WI38 (cell line): Measurements from ENCODE around the gene CYP24A1.

Experiments used
- H3K4me3 ChIP-seq: 2 replicates; pipeline ENCODE4 v1.5.1; 2011; ENCODE audit warnings: low read depth, mild to moderate bottlenecking, control low read depth, low read length
- TF ChIP-seq, protein P1 (sequence below): IDR thresholded peaks from 2 replicates; pipeline ENCODE4 v1.5.1; 2012; ENCODE audit warnings: low read depth, mild to moderate bottlenecking, control low read depth, low read length

The CYP24A1 gene

GRCh38 chr20:54208548-54209176 lies 34.9 kb upstream of the CYP24A1 start:
- H3K4me3 ChIP-seq: peak overlapping the region; percentile 97
- TF ChIP-seq, protein P1, sequence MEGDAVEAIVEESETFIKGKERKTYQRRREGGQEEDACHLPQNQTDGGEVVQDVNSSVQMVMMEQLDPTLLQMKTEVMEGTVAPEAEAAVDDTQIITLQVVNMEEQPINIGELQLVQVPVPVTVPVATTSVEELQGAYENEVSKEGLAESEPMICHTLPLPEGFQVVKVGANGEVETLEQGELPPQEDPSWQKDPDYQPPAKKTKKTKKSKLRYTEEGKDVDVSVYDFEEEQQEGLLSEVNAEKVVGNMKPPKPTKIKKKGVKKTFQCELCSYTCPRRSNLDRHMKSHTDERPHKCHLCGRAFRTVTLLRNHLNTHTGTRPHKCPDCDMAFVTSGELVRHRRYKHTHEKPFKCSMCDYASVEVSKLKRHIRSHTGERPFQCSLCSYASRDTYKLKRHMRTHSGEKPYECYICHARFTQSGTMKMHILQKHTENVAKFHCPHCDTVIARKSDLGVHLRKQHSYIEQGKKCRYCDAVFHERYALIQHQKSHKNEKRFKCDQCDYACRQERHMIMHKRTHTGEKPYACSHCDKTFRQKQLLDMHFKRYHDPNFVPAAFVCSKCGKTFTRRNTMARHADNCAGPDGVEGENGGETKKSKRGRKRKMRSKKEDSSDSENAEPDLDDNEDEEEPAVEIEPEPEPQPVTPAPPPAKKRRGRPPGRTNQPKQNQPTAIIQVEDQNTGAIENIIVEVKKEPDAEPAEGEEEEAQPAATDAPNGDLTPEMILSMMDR: no peak

DNA sequence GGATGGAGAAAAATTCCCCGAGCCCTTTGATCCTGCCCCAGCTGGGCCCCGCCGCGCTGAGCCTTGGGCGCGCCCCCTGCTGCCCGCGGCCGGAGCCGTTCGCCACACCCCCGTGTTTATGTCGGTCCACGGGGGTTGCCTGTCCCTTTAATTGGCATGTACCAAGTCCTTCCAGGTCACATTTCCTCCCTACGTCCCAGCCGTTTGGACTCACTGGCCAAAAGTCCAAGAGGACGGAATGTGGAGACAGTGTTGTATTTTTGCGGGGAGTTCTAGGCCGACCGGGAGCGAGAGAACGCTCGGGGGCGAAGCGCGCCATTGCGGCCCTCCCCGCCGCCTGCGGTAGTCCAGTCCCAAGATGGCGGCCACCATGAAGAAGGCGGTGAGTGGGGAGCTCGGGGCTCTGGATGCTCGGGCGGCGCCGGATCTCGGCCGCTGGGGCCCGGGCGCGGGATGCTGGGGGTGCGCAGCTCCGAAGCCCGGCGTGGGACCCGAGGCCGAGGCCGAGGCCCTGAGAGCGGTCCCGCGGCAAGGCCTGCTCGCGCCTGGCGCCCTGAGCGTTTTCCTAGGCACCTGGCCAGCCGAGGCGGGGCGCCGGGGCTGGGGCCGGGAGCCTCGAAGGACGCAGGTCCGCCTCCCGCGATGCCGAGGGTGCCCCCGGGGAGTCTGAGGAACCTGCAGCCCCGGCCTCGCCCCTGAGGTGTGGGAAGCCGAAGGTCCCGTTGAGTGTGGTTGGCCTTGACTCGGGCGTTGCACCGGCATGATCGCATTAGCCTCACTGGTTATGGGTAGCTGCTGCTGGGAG lies 34.2 kb upstream of the CYP24A1 start, which contains the start of gene PFDN4:
PFDN4 (plus strand) TSS at position 345 of the 805 bp plus-strand sequence; CDS start at position 359, 14 bp downstream.
- H3K4me3 ChIP-seq: peak within 1 kb of the TSS; percentile 97
- TF ChIP-seq, protein P1: peak; percentile 89

GRCh38 chr20:54207053-54207742 lies 33.4 kb upstream of the CYP24A1 start:
- H3K4me3 ChIP-seq: no peak overlapping the region

DNA sequence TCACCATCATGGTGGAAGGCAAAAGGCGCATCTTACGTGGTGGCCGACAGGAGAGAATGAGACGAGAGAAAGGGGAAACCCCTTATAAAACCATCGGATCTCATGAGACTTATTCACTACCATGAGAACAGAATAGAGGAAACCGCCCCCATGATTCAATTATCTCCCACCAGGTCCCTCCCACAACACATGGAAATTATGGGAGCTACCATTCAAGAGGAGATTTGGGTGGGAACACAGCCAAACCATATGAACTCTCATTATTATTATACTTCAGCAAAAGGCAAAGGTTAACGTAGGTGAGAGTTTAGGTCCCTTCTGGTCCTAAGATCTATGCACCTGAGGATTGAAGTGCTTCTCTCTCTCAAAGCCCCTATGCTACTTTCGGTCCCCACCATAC lies 31.7 kb upstream of the CYP24A1 start:
- TF ChIP-seq, protein P1: no peak
- H3K4me3 ChIP-seq: no peak overlapping the region

More at GRCh38 chr20:54207053-54207742, 33.4 kb upstream of the CYP24A1 start:
- TF ChIP-seq, protein P1: no peak

DNA sequence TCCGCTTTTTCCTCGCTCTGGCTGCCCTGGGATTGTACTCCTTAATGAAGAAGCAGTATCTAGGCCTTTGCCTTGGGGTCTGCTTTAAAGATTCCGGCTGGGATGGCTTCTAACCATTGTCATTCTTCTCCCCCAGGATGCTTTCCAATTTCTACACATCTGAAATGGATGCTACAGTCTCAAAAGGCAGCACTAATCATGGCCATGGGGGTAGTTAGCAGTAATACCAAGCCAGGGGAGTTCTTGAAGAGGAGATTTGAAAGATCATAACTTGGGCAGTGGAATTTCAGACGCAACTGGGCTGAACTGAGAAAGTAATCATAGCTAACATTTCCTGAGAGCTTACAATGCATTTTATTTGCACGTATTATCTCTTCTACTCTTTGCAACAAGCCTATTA lies 30.7 kb upstream of the CYP24A1 start:
- no peak overlapping the region for H3K4me3 ChIP-seq
- TF ChIP-seq, protein P1: no peak

DNA sequence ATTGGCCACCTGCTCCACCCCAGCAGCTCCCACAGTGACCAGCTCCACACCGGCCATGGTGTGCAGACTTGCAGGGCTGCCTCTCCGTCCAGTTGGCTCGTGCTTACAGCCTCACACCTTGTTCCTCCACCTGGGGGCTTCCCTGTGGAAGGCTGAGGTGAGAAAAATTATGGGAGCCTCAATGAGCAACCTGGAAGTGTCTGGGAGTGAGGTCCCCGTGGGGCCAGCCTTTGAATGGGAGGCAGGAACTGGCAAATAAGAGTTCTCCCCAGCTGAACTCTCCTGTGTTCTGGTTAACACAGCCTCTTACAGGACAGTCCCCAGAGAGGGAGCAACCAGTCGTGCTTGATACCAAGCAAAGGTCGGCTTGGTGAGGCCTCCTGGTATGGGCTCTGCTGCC lies 30.3 kb upstream of the CYP24A1 start:
- TF ChIP-seq, protein P1: no peak
- H3K4me3 ChIP-seq: no peak overlapping the region
